K562 (cell line): ENCODE measurements around the gene PLA2G4D. TPM values are rescaled to one million over a fixed set of nuclear protein-coding genes. Genes with fewer than 3 reads are reported as not detected.

Experiments used
- ATAC-seq: fragments of 200-7000 bp; cut with Tn5 transposase; 3 replicates; pipeline ENCODE4 v1.9.1; 2020; ENCODE audit warnings: moderate library complexity
- BruUV-seq: library from RNA; stranded (reverse); fragments of 400-500 nt; replicated peaks from 2 replicates; lab custom pipeline; 2021; lab: Mats Ljungman, UMichigan
- CTCF ChIA-PET: fragments of 300-600 bp; formaldehyde crosslinking; extraction: SDS; loops from one replicate; lab custom pipeline; 2021; ENCODE audit warnings: low intra/inter-chr PET ratio; lab: Yijun Ruan, JAX
- POLR2A ChIA-PET: fragments of 300-600, 350-650 bp; sonication (Branson Sonifier 250); formaldehyde crosslinking; extraction: SDS; loops from one replicate; lab custom pipeline; 2021; ENCODE audit warnings: antibody characterized with exemption, inconsistent platforms; lab: Yijun Ruan, JAX
- DNase-seq, 4 experiments: peaks; one replicate each; pipeline versions ENCODE4 v3.0.0 to v3.0.0-alpha.2; 2011 to 2018; ENCODE audit warnings: low spot score in 3 of 4, mixed read lengths in 3 of 4; ENCODE audit errors: extremely low read depth in 1 of 4
- FAIRE-seq: peaks from 2 replicates; lab custom pipeline; 2011; peaks lifted over from hg19 to GRCh38; lab: Jason Lieb, UNC
- H2AFZ ChIP-seq: 2 replicates; pipeline ENCODE4 v1.6.0; 2011; ENCODE audit warnings: low read depth, low read length, control low read depth, inconsistent platforms
- H3K27ac ChIP-seq: fragments of 200-600 bp; 3 replicates; pipeline ENCODE4 v1.8.0; 2011; ENCODE audit warnings: low read depth, mild to moderate bottlenecking, control low read depth, inconsistent platforms, low read length, moderate library complexity, mixed read lengths; ENCODE audit errors: extremely low read depth
- H3K27me3 ChIP-seq, 2 experiments: fragments of 300-600 bp in 1 of 2; 2 replicates in 1 of 2; 3 replicates in 1 of 2; pipeline versions ENCODE4 v1.6.0 to v1.8.0; 2011; ENCODE audit warnings: inconsistent platforms in 2 of 2, low read length in 2 of 2, mild to moderate bottlenecking in 1 of 2, mixed read lengths in 1 of 2, moderate library complexity in 1 of 2; ENCODE audit not compliant: control insufficient read depth in 2 of 2, insufficient read depth in 2 of 2
- H3K36me3 ChIP-seq: fragments of 300-600 bp; 3 replicates; pipeline ENCODE4 v1.8.0; 2011; ENCODE audit warnings: mild to moderate bottlenecking, low read length, inconsistent platforms; ENCODE audit not compliant: control insufficient read depth, insufficient read depth
- H3K4me1 ChIP-seq, 2 experiments: fragments of 200-600 bp in 1 of 2; replicated peaks in 1 of 2; 2 replicates in 1 of 2; 3 replicates in 1 of 2; pipeline versions ENCODE4 v1.5.1 to v1.8.0; 2011; ENCODE audit warnings: inconsistent platforms in 2 of 2, low read length in 2 of 2, mild to moderate bottlenecking in 1 of 2, mixed read lengths in 1 of 2, moderate library complexity in 1 of 2; ENCODE audit not compliant: control insufficient read depth in 2 of 2, insufficient read depth in 2 of 2
- H3K4me2 ChIP-seq: 2 replicates; pipeline ENCODE4 v1.6.1; 2011; ENCODE audit warnings: low read length, control low read depth, inconsistent platforms, mixed read lengths; ENCODE audit not compliant: insufficient read depth
- H3K4me3 ChIP-seq: fragments of 200-600 bp; sonication (generic), shearing (Covaris generic); 2 replicates; pipeline ENCODE4 v1.5.1; 2016; ENCODE audit warnings: control low read depth, inconsistent platforms
- H3K79me2 ChIP-seq: fragments of 200-600 bp; 3 replicates; pipeline ENCODE4 v1.8.0; 2011; ENCODE audit warnings: low read length, inconsistent platforms; ENCODE audit not compliant: control insufficient read depth, insufficient read depth
- H3K9ac ChIP-seq, 2 experiments: 2 replicates each; pipeline versions ENCODE4 v1.6.0 to v1.6.1; 2011; ENCODE audit warnings: low read depth in 2 of 2, low read length in 2 of 2, control low read depth in 1 of 2, inconsistent platforms in 1 of 2, mild to moderate bottlenecking in 1 of 2, mixed read lengths in 1 of 2; ENCODE audit not compliant: insufficient read depth in 1 of 2
- H3K9me1 ChIP-seq: one replicate; pipeline ENCODE4 v1.6.0; 2011; ENCODE audit warnings: inconsistent platforms, mild to moderate bottlenecking, low read length, moderate library complexity; ENCODE audit not compliant: control insufficient read depth, insufficient read depth
- H3K9me3 ChIP-seq: replicated peaks from 2 replicates; pipeline ENCODE4 v1.5.1; 2011; ENCODE audit warnings: low read depth, low read length, inconsistent platforms; ENCODE audit not compliant: control insufficient read depth, insufficient read depth
- H4K20me1 ChIP-seq: replicated peaks from 2 replicates; pipeline ENCODE4 v1.6.1; 2011; ENCODE audit warnings: low read length, inconsistent platforms, mixed read lengths; ENCODE audit not compliant: control insufficient read depth, insufficient read depth
- ESRRA ChIP-seq: fragments of 450-650 bp; IDR thresholded peaks from 2 replicates; pipeline ENCODE4 v1.6.1; 2014; ENCODE audit warnings: low read depth, mild to moderate bottlenecking, moderate library complexity, borderline replicate concordance
- HDGF ChIP-seq: fragments of 450-650 bp; IDR thresholded peaks from 2 replicates; pipeline ENCODE4 v1.6.1; 2016
- KLF1 ChIP-seq: fragments of 450-650 bp; IDR thresholded peaks from 2 replicates; pipeline ENCODE4 v1.6.1; 2016; ENCODE audit warnings: missing genetic modification characterization, missing compliant biosample characterization
- MNT ChIP-seq, 2 experiments: fragments of 450-650 bp; conservative IDR thresholded peaks; 2 replicates each; pipeline ENCODE4 v1.6.1; 2017; ENCODE audit warnings: mild to moderate bottlenecking in 2 of 2, moderate library complexity in 2 of 2
- NUFIP1 ChIP-seq: fragments of 450-650 bp; IDR thresholded peaks from 2 replicates; pipeline ENCODE4 v1.6.1; 2018; ENCODE audit not compliant: partially characterized antibody
- RBFOX2 ChIP-seq: fragments of 200-400 bp; formaldehyde crosslinking; IDR thresholded peaks from 2 replicates; pipeline ENCODE4 v1.6.1; 2017; ENCODE audit warnings: low read depth, mild to moderate bottlenecking, low read length, moderate library complexity
- REST ChIP-seq, 2 experiments: fragments of 450-650 bp; formaldehyde crosslinking in 1 of 2; IDR thresholded peaks; 2 replicates each; pipeline versions ENCODE4 v1.4.0 to v1.6.1; 2014 to 2020; ENCODE audit warnings: mild to moderate bottlenecking in 2 of 2, borderline replicate concordance in 1 of 2, low read depth in 1 of 2
- SP2 ChIP-seq: IDR thresholded peaks from 2 replicates; pipeline ENCODE4 v1.6.1; 2011; ENCODE audit warnings: mild to moderate bottlenecking, low read depth, low read length, moderate library complexity; ENCODE audit not compliant: poor library complexity, severe bottlenecking; ENCODE audit errors: extremely low read depth
- WGBS: fragments of 100-300 bp; shearing (Covaris generic); methylation state at CpG from one replicate; pipeline ENCODE4 v1.1.6; 2016; ENCODE audit warnings: low coverage, mixed read lengths; ENCODE audit not compliant: insufficient coverage; ENCODE audit errors: missing lambda C conversion rate; 5-methylcytosine and 5-hydroxymethylcytosine counted together
- in situ Hi-C: fragments of 300-500 bp; cut with MboI; formaldehyde crosslinking; loops from 4 replicates; pipeline ENCODE4 v1.15.0; 2018; ENCODE audit warnings: inconsistent platforms, mixed read lengths
- intact Hi-C: fragments of 100-400 bp; cut with micrococcal nuclease; formaldehyde crosslinking; loops from 2 replicates; pipeline ENCODE4 v1.14.2; 2022
- polyA plus RNA-seq, 8 experiments: library from polyadenylated mRNA; depleted of rRNA in 4 of 8; stranded (reverse) in 5 of 8; unstranded in 3 of 8; fragments of >200 nt; fragmentation: Nextera tagmentation in 2 of 8; fragmentation: Illumina TruSeq in 1 of 8; extraction: Ambion mirVana in 2 of 8; extraction: Trizol in 1 of 8; gene quantifications; 2 replicates each; pipeline versions ENCODE4 v1.2.1 to v1.2.3, GENCODE V29; 2011 to 2014; ENCODE audit warnings: inconsistent platforms in 1 of 8, missing spikeins in 1 of 8
- total RNA-seq, 7 experiments: library from RNA; depleted of rRNA in 6 of 7; stranded (reverse); fragments of >200 nt in 6 of 7; fragmentation: Illumina TruSeq in 2 of 7; extraction: Trizol in 2 of 7; gene quantifications; 2 replicates each; pipeline versions ENCODE4 v1.2.1 to v1.2.3, GENCODE V29; 2011 to 2021; ENCODE audit warnings: low replicate concordance in 1 of 7

Gene PLA2G4D
- total and polyA plus RNA-seq, 9 of the 15 experiments (the other 6 are each of a cell fraction or from before 2014, with no cell fraction given): 0.04 TPM; not detected in 8

- Histone ChIP-seq H3K4me2 (no peak overlapping the region), H3K36me3 (no peaks in the 10 kb centered on the region), H3K27me3 (peaks cover 42 to 67% of the 10 kb centered on the region in 2 experiments), H3K79me2 (no peaks in the 10 kb centered on the region), H3K27ac (no peak overlapping the region), H3K9me3 (no peaks in the 10 kb centered on the region), H2AFZ (no peak overlapping the region), H3K9ac (no peak overlapping the region), H3K4me3 (no peak overlapping the region), H3K9me1 (no peaks in the 10 kb centered on the region), H4K20me1 (no peaks in the 10 kb centered on the region; the same call in 1 of the 2 replicates), H3K4me1 (peaks cover 0 to 7% of the 10 kb centered on the region in 2 experiments; a peak in 4 of 5 replicates)
- intact Hi-C loops: no loop called here
- no TSS peak for BruUV-seq
- FAIRE-seq (no peak), ATAC-seq (no peak), DNase-seq (no peak)
- WGBS: 3% methylated on average over 9 of the region's 9 CpGs
- in situ Hi-C loops: no loop called here
- CTCF ChIA-PET: no interaction called here
- POLR2A ChIA-PET: no interaction called here
- no peak for TF ChIP-seq RBFOX2
- no peak for TF ChIP-seq SP2
- no peak for TF ChIP-seq MNT (conservative IDR thresholded peaks at IDR 0.05)
- TF ChIP-seq KLF1 (tag): no peak
- no peak for TF ChIP-seq HDGF
- TF ChIP-seq ESRRA: no peak
- no peak for TF ChIP-seq NUFIP1
- no peak for TF ChIP-seq REST (IDR thresholded peaks at IDR 0.05; ENCODE audit: borderline replicate concordance)
- TF ChIP-seq REST (CRISPR knock-in tag; IDR thresholded peaks at IDR 0.05; ENCODE audit: low read depth): no peak
These were observed 46.1 kb downstream of the PLA2G4D start for GRCh38 chr15:42048080-42048820.
